Endothelial cell of umbilical vein (primary cell): Measurements from ENCODE around the gene RPGRIP1L. TPM values are rescaled to one million over a fixed set of nuclear protein-coding genes. Genes with fewer than 3 reads are reported as not detected.

Experiments
- BruUV-seq: library from RNA; stranded (reverse); fragments of 400-500 nt; replicated peaks from 2 replicates; lab custom pipeline; 2021; lab: Mats Ljungman, UMichigan
- CTCF ChIA-PET: fragments of 300-600, 350-600 bp; sonication (Branson Sonifier 250); formaldehyde crosslinking; loops from one replicate; lab custom pipeline; 2021; ENCODE audit warnings: antibody characterized with exemption, inconsistent platforms; lab: Charles Lee
- POLR2A ChIA-PET: fragments of 300-600, 350-600 bp; sonication (Branson Sonifier 250); formaldehyde crosslinking; loops from one replicate; lab custom pipeline; 2021; ENCODE audit warnings: antibody characterized with exemption, inconsistent platforms; lab: Charles Lee
- DNase-seq: peaks from one replicate; pipeline ENCODE4 v3.0.0-alpha.2; 2011; ENCODE audit warnings: low read depth, low spot score
- FAIRE-seq: peaks from 2 replicates; lab custom pipeline; 2011; peaks lifted over from hg19 to GRCh38; lab: Jason Lieb, UNC
- H2AFZ ChIP-seq: 2 replicates; pipeline ENCODE4 v1.6.0; 2012; ENCODE audit warnings: low read depth, low read length, control low read depth, inconsistent platforms
- H3K27ac ChIP-seq: 2 replicates; pipeline ENCODE4 v1.5.1; 2011; ENCODE audit warnings: low read depth, mild to moderate bottlenecking, control low read depth, low read length, moderate library complexity; ENCODE audit not compliant: insufficient read depth
- H3K27me3 ChIP-seq, 2 experiments: 2 replicates each; pipeline versions ENCODE4 v1.6.0 to v1.6.1; 2011; ENCODE audit warnings: low read length in 2 of 2, mixed read lengths in 1 of 2; ENCODE audit not compliant: control insufficient read depth in 2 of 2, insufficient read depth in 2 of 2
- H3K36me3 ChIP-seq, 2 experiments: 2 replicates in 1 of 2; 3 replicates in 1 of 2; pipeline ENCODE4 v1.5.1; 2011; ENCODE audit warnings: low read length in 2 of 2, mild to moderate bottlenecking in 1 of 2, moderate library complexity in 1 of 2; ENCODE audit not compliant: control insufficient read depth in 2 of 2, insufficient read depth in 2 of 2; ENCODE audit errors: extremely low read depth in 1 of 2
- H3K4me1 ChIP-seq: 3 replicates; pipeline ENCODE4 v1.5.1; 2011; ENCODE audit warnings: mild to moderate bottlenecking, low read length; ENCODE audit not compliant: control insufficient read depth, insufficient read depth; ENCODE audit errors: extremely low read depth
- H3K4me2 ChIP-seq: 2 replicates; pipeline ENCODE4 v1.6.1; 2011; ENCODE audit warnings: low read length, control low read depth, mixed read lengths; ENCODE audit not compliant: insufficient read depth
- H3K4me3 ChIP-seq, 3 experiments: fragments of 200-600 bp in 1 of 3; sonication (generic), shearing (Covaris generic) in 1 of 3; replicated peaks in 1 of 3; 2 replicates each; pipeline ENCODE4 v1.5.1; 2011 to 2016; ENCODE audit warnings: control low read depth in 3 of 3, low read length in 3 of 3, mild to moderate bottlenecking in 2 of 3, inconsistent platforms in 1 of 3, low read depth in 1 of 3, moderate library complexity in 1 of 3; ENCODE audit not compliant: insufficient read depth in 1 of 3
- H3K79me2 ChIP-seq: 2 replicates; pipeline ENCODE4 v1.6.0; 2012; ENCODE audit warnings: low read length, inconsistent platforms; ENCODE audit not compliant: control insufficient read depth, insufficient read depth
- H3K9ac ChIP-seq: replicated peaks from 2 replicates; pipeline ENCODE3; 2011; ENCODE audit warnings: low read length, control low read depth; ENCODE audit not compliant: insufficient read depth; ENCODE audit errors: extremely low read depth
- H3K9me1 ChIP-seq: replicated peaks from 3 replicates; pipeline ENCODE4 v1.6.0; 2011; ENCODE audit warnings: mild to moderate bottlenecking, low read length; ENCODE audit not compliant: control insufficient read depth, insufficient read depth; ENCODE audit errors: extremely low read depth
- H3K9me3 ChIP-seq: replicated peaks from 2 replicates; pipeline ENCODE4 v1.5.1; 2012; ENCODE audit warnings: low read length, inconsistent platforms; ENCODE audit not compliant: control insufficient read depth, insufficient read depth
- H4K20me1 ChIP-seq: replicated peaks from 2 replicates; pipeline ENCODE3; 2011; ENCODE audit warnings: mild to moderate bottlenecking, low read length; ENCODE audit not compliant: control insufficient read depth, insufficient read depth; ENCODE audit errors: extremely low read depth
- CTCF ChIP-seq, 2 donors: IDR thresholded peaks; 1 replicate in 1 of 2; 2 replicates in 1 of 2; pipeline ENCODE4 v1.5.1; 2011; ENCODE audit warnings: low read length in 2 of 2, mild to moderate bottlenecking in 2 of 2, moderate library complexity in 2 of 2, control low read depth in 1 of 2, inconsistent platforms in 1 of 2, low read depth in 1 of 2; ENCODE audit not compliant: insufficient read depth in 1 of 2; ENCODE audit errors: extremely low read depth in 1 of 2
- EZH2 ChIP-seq: IDR thresholded peaks from 2 replicates; pipeline ENCODE4 v1.6.1; 2012; ENCODE audit warnings: borderline replicate concordance, low read depth, mild to moderate bottlenecking, moderate library complexity, low read length, inconsistent platforms; ENCODE audit not compliant: severe bottlenecking
- FOS ChIP-seq: IDR thresholded peaks from 2 replicates; pipeline ENCODE4 v1.6.1; 2011; ENCODE audit warnings: mild to moderate bottlenecking, low read length, moderate library complexity, borderline replicate concordance; ENCODE audit not compliant: insufficient read depth
- GATA2 ChIP-seq: IDR thresholded peaks from 2 replicates; pipeline ENCODE4 v1.7.0; 2011; ENCODE audit warnings: low read depth, mild to moderate bottlenecking, moderate library complexity, mixed read lengths, low read length; ENCODE audit not compliant: insufficient read length, insufficient read depth
- JUN ChIP-seq: IDR thresholded peaks from 2 replicates; pipeline ENCODE4 v1.6.1; 2011; ENCODE audit warnings: borderline replicate concordance, low read depth; ENCODE audit not compliant: insufficient read length, insufficient read depth
- MAX ChIP-seq: IDR thresholded peaks from 2 replicates; pipeline ENCODE4 v1.6.1; 2011; ENCODE audit not compliant: insufficient read depth, insufficient read length
- MYC ChIP-seq: IDR thresholded peaks from one replicate; pipeline ENCODE4 v1.6.1; 2011; ENCODE audit warnings: mild to moderate bottlenecking, low read depth, low read length
- POLR2A ChIP-seq: IDR thresholded peaks from 2 replicates; pipeline ENCODE4 v1.6.1; 2012; ENCODE audit warnings: low read depth, mild to moderate bottlenecking, control low read depth, low read length
- POLR2AphosphoS5 ChIP-seq: IDR thresholded peaks from 2 replicates; pipeline ENCODE4 v1.6.1; 2012; ENCODE audit warnings: low read depth, mild to moderate bottlenecking, control low read depth, low read length, moderate library complexity; ENCODE audit not compliant: insufficient read depth
- dilution Hi-C: fragments of 300-500 bp; cut with MboI; formaldehyde crosslinking; loops from one replicate; pipeline ENCODE4 v1.15.0; 2019; ENCODE audit warnings: low sequenced_read_pairs; ENCODE audit not compliant: extremely low pct_ligation_motif_present
- intact Hi-C: fragments of 100-400 bp; cut with micrococcal nuclease; formaldehyde crosslinking; loops from one replicate; pipeline ENCODE4 v1.10.0; 2022
- polyA plus RNA-seq, 4 experiments: library from polyadenylated mRNA; depleted of rRNA in 3 of 4; stranded (reverse) in 3 of 4; unstranded in 1 of 4; fragments of >200 nt; gene quantifications; 2 replicates each; pipeline versions ENCODE4 v1.2.1 to v1.2.3, GENCODE V29; 2011 to 2012; ENCODE audit warnings: missing spikeins in 1 of 4
- total RNA-seq: library from RNA; stranded (reverse); gene quantifications from 2 replicates; pipeline ENCODE4 v1.2.3, GENCODE V29; 2021

Gene RPGRIP1L
- total and polyA plus RNA-seq, 2 donors (not counting 3 experiments of a cell fraction or from before 2014, with no cell fraction given), result 3.2 to 13.2 TPM

- H3K9me1 ChIP-seq, result no peaks in the 10 kb centered on the region
- POLR2A ChIA-PET, result no interaction called here
- no peak for FAIRE-seq
Measured at GRCh38 chr16:53662072-53662471, 41.6 kb downstream of the RPGRIP1L start.

More at GRCh38 chr16:53662072-53662471, 41.6 kb downstream of the RPGRIP1L start:
- BruUV-seq, result no TSS peak
- TF ChIP-seq JUN (no peak), MYC (no peak), POLR2AphosphoS5 (no peak), GATA2 (no peak), FOS (no peak), POLR2A (no peak), EZH2 (no peak), CTCF (IDR thresholded peaks at IDR 0.05; ENCODE audit: extremely low read depth in 1 of 2, insufficient read depth in 1 of 2, low read depth in 1 of 2, low read length in 2 of 2) (no peak), MAX (no peak)
- no peaks in the 10 kb centered on the region for H4K20me1 ChIP-seq
- H3K36me3 ChIP-seq, result no peaks in the 10 kb centered on the region
- dilution Hi-C loops, result no loop called here
- no peak overlapping the region for H2AFZ ChIP-seq
- intact Hi-C loops, result no loop called here
- H3K9me3 ChIP-seq, result no peaks in the 10 kb centered on the region
- no peak for DNase-seq
- H3K79me2 ChIP-seq, result no peaks in the 10 kb centered on the region
- H3K4me2 ChIP-seq, result no peak overlapping the region
- no peak overlapping the region for H3K27ac ChIP-seq
- CTCF ChIA-PET, result no interaction called here
- no peaks in the 10 kb centered on the region for H3K4me1 ChIP-seq
- H3K9ac ChIP-seq, result no peak overlapping the region
- H3K27me3 ChIP-seq, result no peaks in the 10 kb centered on the region
- no peak overlapping the region for H3K4me3 ChIP-seq
